ENCODE results near the gene MYLK. TPM values are rescaled to one million over a fixed set of nuclear protein-coding genes. Genes with fewer than 3 reads are reported as not detected.
A peak's percentile ranks its signal among the peaks of the same experiment; 100 is the strongest.

MYLK gene
- total RNA-seq, 1 donor from 2014 or later = 20.1 TPM

- H3K27me3 Mint-ChIP-seq (ENCODE audit: low read depth) = no peaks in the 10 kb centered on the region
- TF ChIP-seq, protein P1, sequence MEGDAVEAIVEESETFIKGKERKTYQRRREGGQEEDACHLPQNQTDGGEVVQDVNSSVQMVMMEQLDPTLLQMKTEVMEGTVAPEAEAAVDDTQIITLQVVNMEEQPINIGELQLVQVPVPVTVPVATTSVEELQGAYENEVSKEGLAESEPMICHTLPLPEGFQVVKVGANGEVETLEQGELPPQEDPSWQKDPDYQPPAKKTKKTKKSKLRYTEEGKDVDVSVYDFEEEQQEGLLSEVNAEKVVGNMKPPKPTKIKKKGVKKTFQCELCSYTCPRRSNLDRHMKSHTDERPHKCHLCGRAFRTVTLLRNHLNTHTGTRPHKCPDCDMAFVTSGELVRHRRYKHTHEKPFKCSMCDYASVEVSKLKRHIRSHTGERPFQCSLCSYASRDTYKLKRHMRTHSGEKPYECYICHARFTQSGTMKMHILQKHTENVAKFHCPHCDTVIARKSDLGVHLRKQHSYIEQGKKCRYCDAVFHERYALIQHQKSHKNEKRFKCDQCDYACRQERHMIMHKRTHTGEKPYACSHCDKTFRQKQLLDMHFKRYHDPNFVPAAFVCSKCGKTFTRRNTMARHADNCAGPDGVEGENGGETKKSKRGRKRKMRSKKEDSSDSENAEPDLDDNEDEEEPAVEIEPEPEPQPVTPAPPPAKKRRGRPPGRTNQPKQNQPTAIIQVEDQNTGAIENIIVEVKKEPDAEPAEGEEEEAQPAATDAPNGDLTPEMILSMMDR (conservative IDR thresholded peaks at IDR 0.05) = peak; percentile 76
- H3K9me3 Mint-ChIP-seq = no peaks in the 10 kb centered on the region
- H3K4me3 Mint-ChIP-seq = peak overlapping the region; percentile 25
- H3K27ac Mint-ChIP-seq (ENCODE audit: unreplicated experiment) = peak overlapping the region; percentile 14
- no peaks in the 10 kb centered on the region for H3K36me3 Mint-ChIP-seq (ENCODE audit: low read depth)
- DNase-seq (ENCODE audit: low read depth, low spot score) = peak; percentile 60
- peaks cover 36% of the 10 kb centered on the region for H3K4me1 Mint-ChIP-seq
These were observed 241.8 kb downstream of the MYLK start for GRCh38 chr3:123642182-123642956.

GRCh38 chr3:123641505-123641904 is 242.6 kb downstream of the MYLK start:
- DNase-seq (ENCODE audit: low read depth, low spot score) = no peak
- TF ChIP-seq, protein P1 (conservative IDR thresholded peaks at IDR 0.05) = no peak
- Mint-ChIP-seq H3K27ac (ENCODE audit: unreplicated experiment) (no peak overlapping the region), H3K9me3 (no peaks in the 10 kb centered on the region), H3K27me3 (ENCODE audit: low read depth) (no peaks in the 10 kb centered on the region), H3K4me3 (no peak overlapping the region), H3K36me3 (ENCODE audit: low read depth) (no peaks in the 10 kb centered on the region), H3K4me1 (peaks cover 45% of the 10 kb centered on the region)

- Mint-ChIP-seq H3K4me1 (peaks cover 51% of the 10 kb centered on the region), H3K4me3 (no peak overlapping the region), H3K27ac (ENCODE audit: unreplicated experiment) (no peak overlapping the region), H3K36me3 (ENCODE audit: low read depth) (no peaks in the 10 kb centered on the region), H3K27me3 (ENCODE audit: low read depth) (no peaks in the 10 kb centered on the region), H3K9me3 (no peaks in the 10 kb centered on the region)
- no peak for DNase-seq (ENCODE audit: low read depth, low spot score)
- TF ChIP-seq, protein P1 (conservative IDR thresholded peaks at IDR 0.05) = no peak
These were observed 243.2 kb downstream of the MYLK start for GRCh38 chr3:123640740-123641462.

DNA sequence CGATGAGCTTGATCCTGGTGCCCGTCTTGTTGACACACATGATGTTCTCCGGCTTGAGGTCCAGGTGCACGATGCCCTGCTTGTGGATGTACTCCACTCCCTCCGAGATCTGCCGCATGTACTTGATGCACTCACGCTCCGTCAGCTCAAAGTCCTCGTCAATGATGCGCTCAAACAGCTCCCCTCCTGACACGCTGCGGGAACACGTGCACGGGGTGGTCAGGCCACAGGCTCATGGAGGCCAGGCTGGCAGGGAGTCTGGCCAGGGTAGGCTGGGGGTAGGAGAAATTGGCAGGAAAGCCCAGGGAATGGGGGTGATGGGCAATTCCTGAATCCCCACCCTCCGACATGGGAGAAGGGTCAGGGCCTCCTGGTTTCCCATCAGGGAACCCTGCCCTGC is 243.8 kb downstream of the MYLK start:
- Mint-ChIP-seq H3K4me1 (peaks cover 57% of the 10 kb centered on the region), H3K27me3 (ENCODE audit: low read depth) (no peaks in the 10 kb centered on the region), H3K27ac (ENCODE audit: unreplicated experiment) (no peak overlapping the region), H3K9me3 (no peaks in the 10 kb centered on the region), H3K4me3 (no peak overlapping the region), H3K36me3 (ENCODE audit: low read depth) (no peaks in the 10 kb centered on the region)
- TF ChIP-seq, protein P1 (conservative IDR thresholded peaks at IDR 0.05) = no peak
- no peak for DNase-seq (ENCODE audit: low read depth, low spot score)

GRCh38 chr3:123638936-123639689 is 245.0 kb downstream of the MYLK start:
- no peaks in the 10 kb centered on the region for H3K27me3 Mint-ChIP-seq (ENCODE audit: low read depth)
- DNase-seq (ENCODE audit: low read depth, low spot score) = no peak
- no peak overlapping the region for H3K27ac Mint-ChIP-seq (ENCODE audit: unreplicated experiment)
- H3K36me3 Mint-ChIP-seq (ENCODE audit: low read depth) = no peaks in the 10 kb centered on the region
- peaks cover 69% of the 10 kb centered on the region for H3K4me1 Mint-ChIP-seq
- no peaks in the 10 kb centered on the region for H3K9me3 Mint-ChIP-seq
- TF ChIP-seq, protein P1 (conservative IDR thresholded peaks at IDR 0.05) = no peak
- no peak overlapping the region for H3K4me3 Mint-ChIP-seq

All from neural crest cell (in vitro differentiated cells).